Activated CD8-positive, alpha-beta memory T cell treated with anti-CD3 and anti-CD28 coated beads, Interleukin-2, amount 50 U/mL, for 1 hour (primary cell): ENCODE measurements around the gene NRP2.

Source experiments
- DNase-seq: peaks from one replicate; pipeline ENCODE4 v3.0.0-alpha.2; 2020; ENCODE audit errors: extremely low read depth

NRP2 gene

DNA sequence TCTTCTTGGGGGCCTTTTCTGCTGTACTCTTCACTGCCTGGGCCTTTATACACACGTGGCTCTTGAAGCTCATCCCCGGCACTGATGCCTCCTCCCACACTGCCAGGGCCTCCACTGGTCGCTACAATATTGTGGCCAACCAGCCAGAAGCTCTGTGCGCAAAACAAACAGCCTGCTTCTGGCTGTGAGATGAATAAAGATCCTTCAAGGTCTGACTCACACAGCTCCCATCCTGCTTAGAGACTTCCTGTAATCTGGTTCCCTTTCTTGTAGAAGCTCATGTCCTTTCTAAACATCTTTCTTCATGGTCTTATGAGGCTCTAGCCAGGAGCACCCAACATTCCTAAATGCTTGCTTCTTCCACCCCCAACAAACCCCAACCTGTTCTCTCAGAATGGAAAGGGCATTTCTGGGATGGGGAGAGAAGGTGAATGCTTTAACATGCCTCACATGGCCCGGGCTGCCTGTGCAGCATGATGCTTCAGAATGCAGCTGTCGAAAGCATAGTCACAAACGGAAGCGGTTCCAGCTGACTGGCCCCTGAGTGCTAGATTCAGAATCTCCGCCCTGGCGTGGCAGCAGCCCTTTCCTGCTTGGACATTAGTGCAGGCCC is 24.6 kb downstream of the NRP2 start:
- DNase-seq, result no peak

DNA sequence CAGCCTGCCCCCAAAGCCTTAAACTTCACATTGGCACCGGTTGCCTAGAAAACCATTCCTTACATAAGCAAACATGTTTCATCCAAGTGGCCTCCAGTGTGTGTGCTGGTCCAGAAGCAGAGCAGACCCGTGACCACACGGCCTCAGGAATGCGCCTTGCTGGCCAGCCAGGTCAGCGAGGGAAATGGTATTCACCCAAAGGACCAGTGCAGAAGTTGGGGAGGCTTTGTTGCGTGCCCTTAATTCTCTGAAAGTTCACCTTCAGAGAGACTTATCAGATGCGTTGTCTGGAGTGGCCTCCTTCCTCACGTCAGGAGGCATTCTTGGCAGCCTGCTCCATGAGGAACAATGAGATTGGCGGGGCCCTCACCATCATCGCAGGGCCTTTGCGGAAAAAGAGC is 25.9 kb downstream of the NRP2 start:
- no peak for DNase-seq

DNA sequence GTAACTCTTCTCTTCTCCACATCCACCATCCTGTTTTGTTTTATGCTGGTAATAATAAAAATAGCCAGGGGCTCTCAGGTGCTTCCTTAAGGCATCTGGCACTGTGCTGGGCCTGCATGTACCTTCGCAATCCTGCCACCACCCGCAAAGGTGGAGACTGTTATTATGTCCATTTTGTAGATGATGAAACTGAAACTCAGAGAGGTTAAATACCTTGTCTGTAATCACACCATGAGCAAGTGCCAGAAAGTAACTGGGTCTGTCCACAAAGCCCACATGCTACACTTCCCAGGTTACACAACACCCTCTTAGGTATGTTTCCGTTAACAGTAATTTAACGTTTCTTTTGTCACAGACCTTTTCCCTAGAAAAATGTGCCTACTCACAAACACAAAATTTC is 27.0 kb downstream of the NRP2 start:
- DNase-seq, result no peak

DNA sequence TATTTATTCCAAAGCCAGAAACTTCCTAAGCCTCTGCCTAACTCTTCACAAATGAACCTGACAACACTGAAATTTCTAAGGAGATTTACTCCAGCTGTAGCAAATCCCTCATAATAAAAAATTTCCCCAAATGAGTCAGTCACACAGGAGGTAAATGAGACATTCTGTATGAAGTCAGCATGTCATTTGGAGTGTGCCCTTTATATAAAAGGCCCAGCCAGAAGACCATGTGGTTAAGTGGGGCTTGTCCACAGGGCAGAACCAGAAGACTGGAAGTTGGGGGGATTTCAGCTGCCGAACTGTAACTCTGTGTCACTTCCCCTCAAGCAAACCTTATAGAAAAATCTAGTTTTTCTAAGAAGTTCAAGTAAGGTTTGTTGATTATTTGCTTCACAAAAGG is 30.2 kb downstream of the NRP2 start:
- no peak for DNase-seq

DNA sequence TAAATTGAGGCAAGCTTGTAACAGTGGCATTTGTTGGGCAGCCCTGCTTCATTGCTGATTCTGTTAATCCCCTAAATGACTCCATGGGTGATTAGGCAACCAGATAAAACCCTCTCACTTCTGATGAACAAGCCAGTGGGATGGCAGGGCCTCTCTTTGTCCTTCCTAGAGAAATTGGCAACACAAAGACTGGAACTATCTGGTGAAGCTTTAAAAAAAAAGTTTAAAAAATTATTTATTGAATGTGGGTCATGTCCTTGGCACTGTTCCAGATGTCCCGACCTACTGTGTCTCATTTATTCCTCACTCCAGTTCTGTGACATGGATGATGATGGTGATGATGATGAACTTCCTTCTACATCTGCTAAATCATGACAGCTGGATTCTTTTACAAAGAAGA is 30.8 kb downstream of the NRP2 start:
- DNase-seq, result no peak

DNA sequence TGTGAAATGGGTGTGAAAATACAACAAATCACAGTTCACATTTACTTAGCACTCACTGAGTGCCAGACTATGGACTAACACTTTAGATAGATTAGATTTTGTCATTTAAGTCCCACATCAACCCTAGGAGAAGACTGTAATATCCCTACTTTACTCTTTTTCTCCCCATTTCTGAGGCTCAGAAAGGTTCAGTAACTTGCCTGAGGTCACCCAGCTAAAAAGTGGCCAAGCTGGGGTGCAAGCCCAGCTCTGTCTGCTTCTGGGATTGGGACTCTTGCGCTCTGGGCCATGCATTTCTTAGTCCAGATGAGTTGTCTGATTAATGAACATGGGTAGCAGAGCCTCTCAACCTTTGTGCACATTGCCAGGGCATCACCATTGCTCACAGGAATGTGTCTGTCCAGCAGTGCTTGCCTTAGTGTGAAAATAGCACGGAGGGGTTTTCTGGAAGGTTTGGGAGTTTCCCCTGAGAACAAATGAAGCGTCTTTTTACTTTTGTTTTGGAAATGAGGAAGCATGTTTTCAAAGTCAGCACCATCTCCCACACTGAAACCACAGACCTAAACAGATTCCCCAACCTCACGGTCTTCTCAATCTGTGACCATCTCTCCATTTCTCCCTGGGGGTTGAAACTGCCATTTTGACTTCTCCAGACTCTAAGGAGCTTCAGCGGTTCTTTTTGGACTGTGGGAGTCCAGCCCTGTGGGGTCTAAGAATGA is 31.9 kb downstream of the NRP2 start:
- DNase-seq, result no peak

- DNase-seq, result no peak
Observed at GRCh38 chr2:205714789-205715720, 32.8 kb downstream of the NRP2 start.

DNA sequence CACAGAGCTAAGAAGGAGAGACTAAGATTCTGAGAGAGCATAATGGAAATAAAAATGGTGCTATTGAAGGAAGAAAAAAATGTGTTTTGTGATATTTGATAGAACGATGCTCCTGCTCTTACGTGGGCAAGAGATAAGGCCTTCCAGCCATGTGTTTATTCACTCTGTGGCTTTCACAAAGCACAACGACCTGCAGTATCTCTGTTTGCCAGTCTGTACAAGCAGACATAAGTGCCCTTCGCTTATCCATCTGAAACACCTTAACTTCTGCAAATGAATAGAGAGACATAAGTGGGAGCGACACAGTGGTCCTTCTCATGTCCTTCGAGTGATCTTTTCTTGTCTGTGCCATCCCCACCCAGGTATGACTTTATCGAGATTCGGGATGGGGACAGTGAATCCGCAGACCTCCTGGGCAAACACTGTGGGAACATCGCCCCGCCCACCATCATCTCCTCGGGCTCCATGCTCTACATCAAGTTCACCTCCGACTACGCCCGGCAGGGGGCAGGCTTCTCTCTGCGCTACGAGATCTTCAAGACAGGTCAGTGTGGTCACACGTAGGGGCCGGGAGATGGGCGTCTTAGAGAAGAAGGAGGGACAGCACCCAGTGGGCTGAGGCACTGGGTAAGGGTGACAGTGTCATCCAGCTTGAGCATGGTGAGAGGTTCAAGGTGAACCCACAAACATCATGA is 33.7 kb downstream of the NRP2 start:
- DNase-seq, result no peak

- no peak for DNase-seq
Observed at GRCh38 chr2:205717175-205717846, 35.0 kb downstream of the NRP2 start.

GRCh38 chr2:205717999-205718398 is 35.7 kb downstream of the NRP2 start:
- no peak for DNase-seq

DNA sequence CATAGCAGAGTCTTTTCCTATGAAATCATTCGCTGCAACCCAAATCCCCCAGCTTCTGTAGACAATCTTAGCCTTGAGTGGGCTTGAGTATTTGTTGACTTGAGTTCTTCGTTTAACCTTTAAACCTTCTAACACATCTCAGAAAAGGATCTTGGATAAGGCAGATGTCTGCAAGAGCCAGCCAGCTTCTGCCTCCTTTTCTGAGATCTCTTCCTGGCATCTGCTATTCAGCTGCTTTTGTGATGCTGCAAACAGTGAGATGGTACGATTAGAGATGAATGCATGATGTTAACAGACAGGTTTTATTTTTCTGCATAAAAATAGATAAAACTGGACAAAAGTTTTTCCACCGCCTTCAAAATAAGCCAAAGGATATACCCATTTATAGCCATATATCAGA is 37.5 kb downstream of the NRP2 start:
- DNase-seq, result no peak

DNA sequence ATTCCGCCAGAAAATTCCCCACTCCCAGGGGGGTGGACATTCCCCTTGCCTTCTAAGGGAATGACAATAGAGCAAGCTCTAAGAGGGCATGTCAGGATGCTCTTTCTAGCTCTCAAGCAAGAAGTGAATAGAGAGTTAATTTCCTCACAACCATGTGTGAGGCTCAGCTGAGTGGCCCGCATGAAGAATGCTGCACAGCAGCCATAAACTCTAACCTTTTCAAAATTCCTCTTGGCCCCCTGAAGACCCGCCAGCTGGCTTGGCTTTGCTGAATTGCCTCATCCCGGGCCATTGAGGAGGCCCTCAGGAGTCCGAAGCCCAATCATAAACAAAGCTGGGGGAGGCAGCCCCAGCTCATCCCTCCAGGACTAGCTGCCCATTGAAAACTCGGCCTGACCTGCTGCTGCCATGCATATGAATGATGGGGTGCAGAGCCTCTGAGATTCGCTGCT is 38.2 kb downstream of the NRP2 start:
- DNase-seq, result no peak

GRCh38 chr2:205721057-205721449 is 38.8 kb downstream of the NRP2 start:
- DNase-seq, result no peak

GRCh38 chr2:205722283-205722918 is 40.1 kb downstream of the NRP2 start:
- no peak for DNase-seq

DNA sequence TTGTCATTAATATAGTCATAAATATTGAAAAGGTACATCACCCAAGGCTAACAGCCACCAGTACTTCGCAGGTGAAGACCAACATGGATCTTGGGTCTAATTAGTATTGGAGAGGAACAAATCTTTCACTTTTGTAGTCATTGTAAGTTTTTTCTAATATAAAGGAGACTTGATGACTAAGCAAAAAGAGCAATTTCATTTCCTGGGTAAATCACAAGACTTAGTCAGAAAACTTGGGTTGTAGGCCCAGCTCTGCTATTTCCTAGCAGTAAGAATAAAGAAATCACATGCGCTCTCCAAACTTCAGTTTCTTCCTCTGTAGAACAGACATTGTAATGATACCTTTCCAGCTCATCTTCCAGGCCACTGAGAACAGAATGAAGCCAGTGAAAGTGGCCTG is 40.9 kb downstream of the NRP2 start:
- DNase-seq, result no peak

DNA sequence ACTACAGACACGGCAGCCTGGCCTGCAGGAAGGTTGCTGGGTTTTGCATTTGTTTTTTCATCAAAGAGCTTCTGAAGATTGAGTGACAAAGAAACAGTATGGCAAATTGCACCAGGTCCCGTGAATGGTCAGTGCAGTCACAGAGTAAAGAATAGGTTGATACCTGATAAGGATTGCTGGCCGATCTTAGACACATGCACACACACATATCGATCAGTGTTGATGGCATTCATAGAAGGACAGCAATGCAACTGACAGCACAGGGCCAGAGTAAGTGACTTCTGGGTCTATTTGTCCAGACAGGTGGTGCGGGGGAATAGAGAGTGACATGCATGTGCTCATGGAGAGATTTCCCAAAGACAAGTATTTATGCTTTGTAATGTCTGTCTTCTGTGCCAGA is 42.8 kb downstream of the NRP2 start:
- no peak for DNase-seq

DNA sequence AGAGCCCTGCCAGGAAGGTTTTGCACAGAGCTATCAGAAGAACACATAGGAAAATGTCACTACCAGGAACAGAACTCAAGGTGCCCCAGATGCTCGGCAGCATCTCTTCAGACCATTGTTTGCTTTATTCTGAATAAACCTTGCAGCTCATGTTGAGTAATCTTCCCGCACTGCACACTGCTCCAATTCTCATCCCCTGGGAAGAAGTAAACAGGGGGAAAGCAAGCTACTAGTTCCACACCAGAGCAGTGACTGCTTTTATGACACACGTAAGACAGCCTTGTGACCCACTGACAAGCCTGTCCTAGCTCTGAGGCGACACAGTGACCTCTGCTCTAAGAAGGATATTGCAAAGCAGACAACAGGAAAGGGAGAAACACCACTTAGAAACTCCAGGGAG is 44.2 kb downstream of the NRP2 start:
- no peak for DNase-seq

DNA sequence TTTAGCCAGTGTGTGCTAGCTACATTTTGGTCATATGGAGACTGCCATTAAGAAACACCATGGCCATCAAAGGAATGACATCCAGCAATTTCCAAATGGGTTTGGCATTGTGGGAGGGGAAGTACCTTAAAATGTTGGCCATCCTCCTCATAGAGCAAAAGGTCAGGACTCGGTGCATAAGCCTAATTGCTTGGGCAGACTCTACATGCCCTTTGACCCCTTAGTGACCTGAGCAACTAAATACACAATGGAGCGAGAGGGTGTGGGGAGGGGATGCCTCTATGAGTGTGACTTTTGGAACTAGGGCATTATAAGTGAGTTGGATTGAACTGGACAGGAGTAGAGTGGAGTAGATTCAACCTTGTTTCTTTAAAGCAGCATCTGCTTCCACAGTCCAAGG is 44.9 kb downstream of the NRP2 start:
- no peak for DNase-seq

DNA sequence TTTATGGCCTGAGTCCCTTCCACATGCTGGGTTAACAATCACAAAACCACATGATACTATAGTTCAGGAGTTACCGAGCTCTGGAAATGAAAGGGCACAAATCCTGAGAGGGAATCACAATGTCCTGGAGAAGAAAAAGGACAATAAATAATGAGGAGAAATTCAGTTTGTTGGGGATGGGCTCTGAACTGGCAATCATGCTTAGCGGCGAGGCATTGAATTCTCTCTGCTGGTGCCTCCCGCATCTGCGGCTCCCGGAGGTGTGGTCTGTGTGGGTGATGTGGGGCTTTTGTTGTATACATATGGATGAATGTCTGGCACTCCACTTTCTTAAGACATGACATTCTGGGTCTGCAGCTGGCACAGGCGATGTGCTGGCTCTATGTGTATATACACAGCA is 46.1 kb downstream of the NRP2 start:
- no peak for DNase-seq

GRCh38 chr2:205730191-205730590 is 47.9 kb downstream of the NRP2 start:
- no peak for DNase-seq
